M059J (cell line): ENCODE data around the gene NFX1. TPM values are rescaled to one million over a fixed set of nuclear protein-coding genes. Genes with fewer than 3 reads are reported as not detected.

Experiments used
- DNase-seq: peaks from one replicate; pipeline ENCODE4 v3.0.0-alpha.2; 2012; ENCODE audit warnings: low read depth
- total RNA-seq: library from RNA; depleted of rRNA; stranded (reverse); fragments of >200 nt; shearing (Covaris generic); gene quantifications from 2 replicates; pipeline ENCODE4 v1.2.3, GENCODE V29; 2014; rRNA removed

The NFX1 gene
- total RNA-seq: 21.4 and 24.5 TPM in 2 replicates

DNA sequence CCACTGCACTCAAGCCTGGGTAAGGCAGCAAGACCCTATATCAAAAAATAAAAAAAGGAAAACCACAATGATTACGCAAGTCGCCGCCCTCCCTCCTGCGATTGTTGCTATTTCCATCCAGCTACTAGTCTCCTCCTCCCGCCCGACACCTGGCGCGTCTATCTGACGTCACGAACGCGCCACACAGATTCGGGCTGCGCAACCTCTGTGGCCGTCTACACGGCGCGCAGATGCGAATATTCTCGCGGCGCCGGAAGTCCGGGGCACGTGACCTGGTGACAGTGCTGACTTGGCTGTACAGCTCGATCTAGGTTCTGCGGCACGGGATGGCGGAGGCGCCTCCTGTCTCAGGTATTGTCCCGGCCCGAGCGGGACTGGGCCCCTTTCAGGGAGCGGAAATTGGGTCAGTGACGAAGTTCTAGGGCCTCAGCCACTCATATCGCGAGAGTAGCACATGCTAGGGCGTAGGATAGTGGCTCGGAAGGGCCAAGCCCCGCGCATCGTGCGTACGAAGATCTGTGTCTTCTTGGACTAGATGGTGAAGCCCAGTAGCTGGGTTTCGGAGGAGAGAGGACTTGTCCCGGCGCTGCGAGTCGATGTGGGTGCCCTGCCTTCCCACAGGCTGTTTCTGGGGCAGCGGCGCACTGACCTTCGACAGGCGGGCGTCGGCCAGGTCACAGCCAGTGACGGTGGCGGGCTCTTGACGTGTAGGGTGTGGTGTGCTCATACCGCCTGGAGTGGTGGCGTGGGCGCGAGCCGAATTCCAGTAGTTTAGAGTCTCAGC lies at the start of gene NFX1:
NFX1 (plus strand) TSS at position 270 of the 784 bp plus-strand sequence; CDS start at position 327, 57 bp downstream.
- peak; percentile 99 for DNase-seq

GRCh38 chr9:33241298-33241697 lies 49.0 kb upstream of the NFX1 start:
- no peak for DNase-seq

DNA sequence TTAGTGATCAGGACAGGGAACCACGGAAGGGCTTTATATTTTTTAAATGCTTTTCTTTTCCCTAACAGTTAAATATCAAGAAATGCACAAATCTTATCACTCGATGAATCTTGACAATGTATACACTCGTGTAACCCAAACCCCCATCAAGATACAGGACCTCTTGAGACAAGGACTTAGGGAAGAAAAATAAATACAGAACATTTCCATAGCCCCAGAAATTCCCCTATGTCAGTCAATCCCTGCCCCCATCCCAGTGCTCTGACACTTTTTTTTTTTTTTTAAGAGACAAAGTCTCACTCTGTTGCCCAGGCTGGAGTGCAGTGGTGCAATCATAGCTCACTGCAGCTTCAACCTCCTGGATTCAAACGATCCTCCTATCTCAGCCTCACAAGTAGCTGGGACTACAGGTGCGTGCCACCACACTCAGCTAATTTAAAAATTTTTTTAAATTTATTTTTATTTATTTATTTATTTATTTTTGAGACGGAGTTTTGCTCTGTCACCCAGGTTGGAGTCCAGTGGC lies 47.6 kb upstream of the NFX1 start:
- DNase-seq: no peak

GRCh38 chr9:33244137-33244784 lies 46.1 kb upstream of the NFX1 start:
- no peak for DNase-seq

- DNase-seq: no peak
Measured at GRCh38 chr9:33245341-33245740, 45.0 kb upstream of the NFX1 start.

DNA sequence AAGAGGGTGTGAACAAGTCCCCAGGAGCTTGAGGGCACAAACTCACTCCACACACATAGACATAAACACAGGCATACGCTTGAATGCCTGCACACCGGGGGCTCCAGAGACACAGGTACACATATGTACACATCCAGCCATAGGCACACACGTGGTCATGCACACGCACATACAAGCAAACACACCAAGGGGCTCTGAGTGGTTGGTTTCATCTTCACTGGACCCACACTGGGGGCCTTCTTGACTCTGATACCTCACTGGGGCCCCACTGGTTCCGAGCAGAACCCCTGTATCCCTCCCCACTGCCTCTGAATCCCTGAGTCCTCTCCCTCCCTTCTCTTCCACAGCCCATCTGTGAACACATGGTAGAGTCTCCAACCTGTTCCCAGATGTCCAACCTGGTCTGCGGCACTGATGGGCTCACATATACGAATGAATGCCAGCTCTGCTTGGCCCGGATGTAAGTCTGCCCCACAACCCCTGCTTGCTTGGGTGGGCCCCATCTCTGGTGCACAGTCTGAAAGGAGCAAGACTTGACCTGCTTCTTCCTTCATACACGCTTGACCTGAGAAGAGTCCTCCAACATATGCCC lies 44.0 kb upstream of the NFX1 start:
- DNase-seq: no peak

- no peak for DNase-seq
Measured at GRCh38 chr9:33248606-33249005, 41.7 kb upstream of the NFX1 start.

DNA sequence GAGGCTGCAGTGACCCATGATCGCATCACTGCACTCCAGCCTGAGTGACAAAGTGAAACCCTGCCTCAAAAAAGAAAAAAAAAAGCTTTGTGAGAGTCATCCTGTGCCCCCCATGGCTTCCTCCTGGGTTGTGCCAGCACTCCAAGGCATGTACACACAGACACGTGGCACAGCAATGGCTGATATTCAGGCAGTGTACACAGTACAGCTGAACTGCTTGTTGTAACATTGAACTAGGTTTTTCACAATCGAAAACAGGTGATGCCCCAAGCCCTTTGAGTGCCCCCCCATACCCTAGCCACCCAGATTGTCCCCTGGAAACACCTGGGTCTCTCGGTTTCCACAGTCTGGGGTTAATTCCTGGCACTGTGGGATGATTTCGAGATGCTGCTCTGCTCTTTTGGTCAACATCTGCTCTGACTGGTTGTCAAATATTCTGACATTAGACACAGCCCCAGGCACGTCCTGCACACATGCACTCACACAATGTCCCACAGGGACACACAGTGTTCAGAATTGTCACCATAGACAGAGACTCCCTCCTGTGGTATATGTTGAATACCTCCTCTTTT lies 41.1 kb upstream of the NFX1 start:
- DNase-seq: no peak

DNA sequence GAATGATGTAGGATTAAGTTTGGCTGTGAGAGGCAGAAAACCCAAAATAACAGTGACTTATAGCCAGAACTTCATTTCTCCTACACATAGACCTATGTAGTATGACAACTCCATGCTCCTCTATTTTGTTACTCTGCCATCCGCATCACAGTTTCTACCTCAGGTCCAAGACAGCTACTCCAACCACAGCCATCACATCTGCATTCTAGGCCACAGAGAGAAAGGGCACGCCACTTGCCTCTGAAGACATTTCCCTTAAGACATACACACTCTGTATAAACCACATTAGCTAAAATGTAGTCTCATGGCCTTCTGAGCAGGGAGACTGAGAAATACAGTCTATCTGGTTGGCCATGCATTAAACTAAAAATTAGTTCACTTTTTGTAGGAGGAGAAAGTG lies 40.3 kb upstream of the NFX1 start:
- DNase-seq: no peak

- peak; percentile 36 for DNase-seq
Measured at GRCh38 chr9:33250458-33250995, 39.8 kb upstream of the NFX1 start.

DNA sequence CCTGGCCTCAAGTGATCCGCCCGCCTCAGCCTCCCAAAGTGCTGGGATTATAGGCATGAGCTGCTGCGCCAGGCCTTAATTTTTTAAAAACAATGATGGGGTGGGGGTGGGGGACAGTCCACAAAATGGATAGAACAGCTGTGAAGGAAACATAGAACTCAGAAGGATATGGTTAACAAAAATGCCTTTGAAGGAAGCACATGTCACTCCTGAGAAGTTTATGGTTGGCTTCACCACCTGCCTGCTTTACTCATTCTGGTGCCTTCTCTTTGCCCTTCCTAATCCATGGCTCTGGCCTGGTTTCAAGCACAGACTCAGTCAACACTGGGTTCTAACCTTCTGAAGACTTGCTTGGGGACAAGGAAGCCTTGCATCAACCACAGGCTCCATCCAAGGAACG lies 36.1 kb upstream of the NFX1 start:
- DNase-seq: no peak

GRCh38 chr9:33255014-33255413 lies 35.3 kb upstream of the NFX1 start:
- DNase-seq: no peak

DNA sequence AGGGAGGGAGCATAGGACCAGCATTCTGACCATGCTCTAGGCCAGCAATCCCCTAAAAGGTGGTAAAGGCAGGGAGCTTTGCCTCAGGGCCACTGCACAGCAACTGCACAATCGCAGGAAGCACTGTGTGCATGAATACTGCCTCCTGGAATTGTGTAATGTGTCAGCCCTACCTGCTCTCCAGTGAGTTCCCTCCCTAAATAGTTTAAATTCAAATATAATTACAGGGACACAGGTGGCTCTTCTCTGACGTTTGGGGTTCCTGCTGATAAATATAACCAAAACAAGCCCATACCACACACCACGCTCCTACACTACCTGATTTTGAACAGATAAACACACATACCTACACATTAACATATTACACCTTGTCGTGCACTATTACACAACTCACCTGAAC lies 34.8 kb upstream of the NFX1 start:
- no peak for DNase-seq

- no peak for DNase-seq
Measured at GRCh38 chr9:33256236-33256635, 34.1 kb upstream of the NFX1 start.

- no peak for DNase-seq
Measured at GRCh38 chr9:33257276-33257675, 33.0 kb upstream of the NFX1 start.

- DNase-seq: no peak
Measured at GRCh38 chr9:33260372-33260771, 29.9 kb upstream of the NFX1 start.

DNA sequence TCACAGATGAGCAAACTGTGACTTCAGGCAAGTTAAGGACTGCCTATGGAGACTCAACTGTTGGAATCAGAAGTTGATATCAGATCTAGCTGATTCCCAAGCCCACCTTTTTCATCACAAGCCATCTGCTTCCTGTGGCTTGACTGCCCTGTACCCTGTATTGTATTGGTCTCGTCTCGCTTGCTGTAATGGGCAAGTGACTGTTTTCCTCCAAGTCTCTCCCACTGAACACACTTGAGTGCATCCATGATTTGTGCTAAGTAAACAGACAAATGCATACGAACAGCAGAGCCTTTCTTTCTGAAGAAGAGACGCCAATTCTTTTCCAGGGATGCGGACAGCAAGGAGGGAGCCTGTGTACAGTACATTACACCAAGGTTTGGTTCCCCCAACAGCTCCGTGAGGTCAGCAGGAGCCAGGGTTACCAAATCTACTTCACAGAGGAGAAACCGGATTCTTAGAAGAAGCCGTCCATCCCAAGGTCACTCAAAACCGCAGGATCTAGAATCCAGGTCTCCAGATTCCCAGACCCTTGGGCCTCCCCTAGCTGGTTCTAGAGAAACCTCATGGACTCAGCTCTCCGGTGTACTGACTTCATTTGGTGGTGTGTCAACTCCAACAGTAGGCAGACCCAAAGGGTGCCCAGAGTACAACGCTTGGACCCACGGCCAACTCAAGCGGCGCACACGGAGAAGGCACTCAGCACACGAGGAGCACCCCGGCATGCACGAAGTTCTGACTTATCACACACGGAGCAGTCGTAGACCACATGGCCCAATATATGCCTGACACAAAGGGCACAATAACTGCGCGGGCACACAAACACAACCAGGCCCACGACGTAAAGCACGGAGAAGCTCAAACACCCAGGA lies 26.9 kb upstream of the NFX1 start:
- peak; percentile 40 for DNase-seq

GRCh38 chr9:33264003-33264472 lies 26.3 kb upstream of the NFX1 start:
- DNase-seq: peak; percentile 42

- DNase-seq: peak; percentile 99
Measured at GRCh38 chr9:33264473-33265177, 25.7 kb upstream of the NFX1 start, which contains the start of the genes BAG1 and CHMP5. TSS of gene BAG1 (minus strand) at chr9:33264708. TSS of gene CHMP5 (plus strand) at chr9:33265049. CDS start at chr9:33265079, 30 bp downstream.
